LNCaP clone FGC (cell line): ENCODE measurements around the gene TMBIM4.

Experiments
- DNase-seq: peaks from one replicate; pipeline ENCODE4 v3.0.0-alpha.2; 2011; ENCODE audit warnings: low read depth
- H3K4me3 ChIP-seq: 2 replicates; pipeline ENCODE4 v1.5.1; 2011; ENCODE audit warnings: mild to moderate bottlenecking, low read depth, low read length, control low read depth
- CTCF ChIP-seq: IDR thresholded peaks from 2 replicates; pipeline ENCODE4 v1.5.1; 2012; ENCODE audit warnings: mild to moderate bottlenecking; ENCODE audit not compliant: control insufficient read depth, insufficient read depth; ENCODE audit errors: extremely low read depth

TMBIM4 gene

GRCh38 chr12:66152732-66153131 lies 17.1 kb downstream of the TMBIM4 start:
- no peak overlapping the region for H3K4me3 ChIP-seq
- DNase-seq = no peak
- TF ChIP-seq CTCF = no peak

- H3K4me3 ChIP-seq = no peak overlapping the region
- TF ChIP-seq CTCF = no peak
- no peak for DNase-seq
These were observed 19.9 kb downstream of the TMBIM4 start for GRCh38 chr12:66149702-66150398.

- TF ChIP-seq CTCF = peak; percentile 74
- no peak overlapping the region for H3K4me3 ChIP-seq
- peak; percentile 66 for DNase-seq
These were observed 24.7 kb downstream of the TMBIM4 start for GRCh38 chr12:66144791-66145754.

GRCh38 chr12:66143868-66144267 lies 25.9 kb downstream of the TMBIM4 start:
- DNase-seq = no peak
- no peak for TF ChIP-seq CTCF
- no peak overlapping the region for H3K4me3 ChIP-seq

GRCh38 chr12:66142826-66143225 lies 27.0 kb downstream of the TMBIM4 start:
- no peak overlapping the region for H3K4me3 ChIP-seq
- DNase-seq = no peak
- TF ChIP-seq CTCF = no peak

GRCh38 chr12:66141299-66141698 lies 28.5 kb downstream of the TMBIM4 start:
- TF ChIP-seq CTCF = no peak
- no peak for DNase-seq

More at GRCh38 chr12:66141299-66141698, 28.5 kb downstream of the TMBIM4 start:
- H3K4me3 ChIP-seq = no peak overlapping the region
